Iris pigment epithelial cell (primary cell): Measurements from ENCODE around the gene FAAP20.
A peak's percentile ranks its signal among the peaks of the same experiment; 100 is the strongest.
"Not testable (repeated sequence)": the region's sequence is repeated elsewhere in the genome, so short reads cannot be mapped to it uniquely, and the experiment has no call there.

Experiments
- DNase-seq: peaks from one replicate; pipeline ENCODE4 v3.0.0-alpha.2; 2011; ENCODE audit warnings: low read depth

The FAAP20 gene

DNA sequence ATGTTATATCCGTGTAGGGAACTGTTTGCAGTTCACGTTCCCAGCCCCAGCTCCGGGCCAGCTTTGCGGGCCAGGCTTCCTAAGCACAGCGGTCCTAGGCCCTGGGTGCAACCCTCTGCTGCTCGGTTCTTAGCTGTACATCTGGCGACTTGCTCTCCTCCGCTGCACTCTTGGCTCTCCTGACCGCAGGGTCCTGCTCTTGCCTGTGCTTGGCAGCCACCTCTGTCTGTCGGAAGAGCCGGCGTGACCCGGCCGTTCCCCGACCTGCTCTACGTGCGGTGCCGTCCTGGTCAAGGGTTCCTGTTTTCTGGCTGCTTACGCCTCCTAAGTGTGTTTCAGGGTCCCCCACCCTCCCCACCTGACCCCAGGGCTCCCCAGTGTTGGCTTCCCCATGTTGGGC lies 36.7 kb downstream of the FAAP20 start:
- no peak for DNase-seq

DNA sequence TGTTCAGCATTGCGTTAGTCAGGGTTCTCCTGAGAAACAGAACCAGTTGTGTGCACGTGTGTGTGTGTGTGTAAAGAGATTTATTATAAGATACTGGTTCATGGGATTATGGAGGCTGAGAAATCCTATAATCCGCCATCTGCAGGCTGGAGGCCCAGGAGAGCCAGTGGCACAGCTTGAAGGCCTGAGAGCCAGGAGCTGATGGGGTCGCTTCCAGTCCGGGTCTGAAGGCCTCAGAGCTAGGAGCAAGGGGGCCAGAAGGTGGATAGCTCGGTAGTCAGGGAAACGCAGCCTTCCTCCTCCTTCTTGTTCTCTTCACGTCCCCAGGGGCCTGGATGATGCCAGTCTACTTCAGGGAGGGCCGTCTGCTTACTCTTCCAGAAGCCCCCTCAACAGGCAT lies 37.7 kb downstream of the FAAP20 start:
- DNase-seq = no peak

DNA sequence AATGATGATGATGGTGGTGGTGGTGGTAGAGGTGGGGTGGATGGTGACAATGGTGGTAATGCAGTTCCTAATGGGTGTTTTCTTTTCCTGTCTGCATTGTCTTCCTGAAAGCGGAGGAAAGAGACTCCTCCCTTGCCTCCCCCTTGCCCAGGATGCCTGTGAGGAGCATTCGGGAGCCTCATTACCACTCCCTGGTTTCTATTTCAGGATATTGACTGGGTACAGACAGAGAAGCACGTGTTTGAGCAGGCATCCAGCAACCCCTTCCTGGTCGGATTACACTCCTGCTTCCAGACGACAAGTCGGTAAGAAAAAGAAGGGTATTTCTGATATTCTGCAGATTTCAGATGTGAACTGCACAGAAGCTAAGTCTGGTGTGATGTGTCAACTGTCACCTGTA lies 38.8 kb downstream of the FAAP20 start:
- DNase-seq = no peak

DNA sequence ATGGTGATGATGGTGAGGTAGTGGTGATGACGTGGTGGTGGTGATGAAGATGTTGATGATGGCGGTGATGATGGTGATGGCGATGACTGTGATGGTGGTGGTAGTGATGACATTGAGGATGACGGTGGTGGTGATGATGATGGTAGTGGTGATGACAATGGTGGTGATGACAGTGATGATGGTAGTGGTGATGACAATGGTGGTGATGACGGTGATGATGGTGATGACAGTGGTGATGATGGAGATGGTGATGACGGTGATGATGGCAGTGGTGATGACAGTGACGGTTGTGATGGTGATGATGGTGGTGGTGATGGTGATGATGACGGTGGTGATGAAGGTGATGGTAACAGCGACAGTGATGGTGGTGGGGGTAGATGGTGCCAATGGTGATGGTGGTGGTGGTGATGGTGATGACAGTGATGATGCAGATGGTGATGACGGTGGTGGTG lies 39.4 kb downstream of the FAAP20 start:
- no peak for DNase-seq

DNA sequence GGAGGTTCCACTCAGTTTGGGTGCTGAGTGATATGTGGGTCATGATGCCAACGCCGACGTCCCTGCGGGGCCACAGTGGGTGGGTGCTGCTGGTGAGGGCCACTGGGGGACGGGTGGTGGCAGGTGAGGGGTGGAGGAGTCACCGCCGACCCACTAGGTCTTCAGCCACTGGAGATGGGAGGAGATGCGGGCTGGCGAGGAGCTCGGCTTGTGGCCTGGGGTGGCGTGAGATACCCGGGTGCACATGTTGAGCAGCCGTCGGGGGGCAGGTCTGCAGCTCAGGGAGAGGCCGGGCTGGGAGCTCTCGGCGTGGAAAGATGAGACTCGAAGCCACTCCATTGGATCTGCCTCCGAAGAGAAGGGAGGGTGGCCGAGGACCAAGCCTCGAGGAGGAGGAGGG lies 40.5 kb downstream of the FAAP20 start:
- DNase-seq = no peak

DNA sequence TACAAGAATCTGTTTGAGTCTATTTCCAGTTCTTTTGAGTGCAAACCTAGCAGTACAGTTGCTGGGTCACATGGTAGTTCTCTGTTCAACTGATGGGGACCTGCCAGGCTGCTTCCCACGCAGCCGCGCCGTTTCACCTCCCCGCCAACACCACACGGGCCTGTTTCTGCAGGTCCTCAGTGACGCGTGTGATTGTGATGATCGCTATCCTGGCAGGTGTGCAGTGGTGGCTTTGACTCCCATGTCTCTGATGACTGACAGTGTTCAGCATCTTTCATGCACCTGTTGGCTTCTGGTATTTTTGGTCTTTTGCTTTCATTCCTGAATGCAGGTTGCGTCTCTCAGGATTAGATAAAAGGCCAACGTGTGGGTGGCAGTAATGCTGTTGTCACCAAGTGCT lies 41.6 kb downstream of the FAAP20 start:
- DNase-seq = no peak

- DNase-seq = peak; percentile 27
Observed at GRCh38 chr1:2151911-2152310, 42.7 kb downstream of the FAAP20 start.

- peak; percentile 65 for DNase-seq
Observed at GRCh38 chr1:2151252-2151651, 43.3 kb downstream of the FAAP20 start.

DNA sequence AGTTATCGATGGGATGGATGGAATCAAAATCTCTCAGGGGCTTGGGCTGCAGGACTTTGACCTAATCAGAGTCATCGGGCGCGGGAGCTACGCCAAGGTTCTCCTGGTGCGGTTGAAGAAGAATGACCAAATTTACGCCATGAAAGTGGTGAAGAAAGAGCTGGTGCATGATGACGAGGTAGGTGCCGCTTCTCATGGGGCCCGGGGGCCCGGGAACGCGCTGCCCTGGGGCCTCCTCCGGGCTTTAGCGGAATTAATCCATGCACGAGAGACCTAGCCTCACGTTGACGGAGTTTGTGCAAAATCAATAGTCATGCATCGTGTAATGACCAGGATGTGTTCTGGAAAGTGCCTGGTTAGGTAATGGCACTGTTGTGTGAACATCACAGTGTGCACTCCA lies 43.8 kb downstream of the FAAP20 start:
- DNase-seq = no peak

GRCh38 chr1:2148691-2149090 lies 45.9 kb downstream of the FAAP20 start:
- no peak for DNase-seq

- not testable (repeated sequence) for DNase-seq
Observed at GRCh38 chr1:2147869-2148268, 46.7 kb downstream of the FAAP20 start.

GRCh38 chr1:2146836-2147517 lies 47.6 kb downstream of the FAAP20 start:
- DNase-seq = no peak

GRCh38 chr1:2145946-2146835 lies 48.4 kb downstream of the FAAP20 start:
- no peak for DNase-seq

DNA sequence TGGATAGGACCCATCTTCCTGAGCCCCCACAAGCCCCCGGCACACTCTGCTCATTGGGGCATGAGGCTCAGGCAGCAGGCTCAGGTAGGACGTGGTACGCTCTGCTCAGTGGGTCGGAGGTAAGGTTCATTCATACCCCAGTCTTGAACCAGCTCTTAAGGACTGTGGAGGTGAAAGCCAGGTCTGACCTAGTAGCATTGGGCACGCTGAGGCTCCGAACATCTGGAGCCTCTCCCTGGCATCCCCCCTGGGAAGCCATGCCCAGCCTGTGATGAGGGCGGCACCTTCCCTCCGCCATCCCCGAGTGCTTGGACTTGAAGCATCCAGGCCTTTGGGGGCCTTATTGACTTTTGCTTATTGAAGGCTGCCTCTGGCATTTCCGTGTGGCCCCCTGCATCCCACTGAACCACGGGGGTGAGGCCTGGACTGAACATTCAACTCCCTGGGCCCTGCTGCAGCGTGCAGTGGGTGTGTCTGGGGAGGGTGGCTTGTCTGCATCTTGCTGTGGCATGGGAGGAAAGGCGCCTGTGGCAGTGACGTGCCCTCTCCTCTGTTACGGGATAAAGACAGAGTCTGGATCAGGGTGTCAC lies 50.0 kb downstream of the FAAP20 start:
- DNase-seq = no peak

DNA sequence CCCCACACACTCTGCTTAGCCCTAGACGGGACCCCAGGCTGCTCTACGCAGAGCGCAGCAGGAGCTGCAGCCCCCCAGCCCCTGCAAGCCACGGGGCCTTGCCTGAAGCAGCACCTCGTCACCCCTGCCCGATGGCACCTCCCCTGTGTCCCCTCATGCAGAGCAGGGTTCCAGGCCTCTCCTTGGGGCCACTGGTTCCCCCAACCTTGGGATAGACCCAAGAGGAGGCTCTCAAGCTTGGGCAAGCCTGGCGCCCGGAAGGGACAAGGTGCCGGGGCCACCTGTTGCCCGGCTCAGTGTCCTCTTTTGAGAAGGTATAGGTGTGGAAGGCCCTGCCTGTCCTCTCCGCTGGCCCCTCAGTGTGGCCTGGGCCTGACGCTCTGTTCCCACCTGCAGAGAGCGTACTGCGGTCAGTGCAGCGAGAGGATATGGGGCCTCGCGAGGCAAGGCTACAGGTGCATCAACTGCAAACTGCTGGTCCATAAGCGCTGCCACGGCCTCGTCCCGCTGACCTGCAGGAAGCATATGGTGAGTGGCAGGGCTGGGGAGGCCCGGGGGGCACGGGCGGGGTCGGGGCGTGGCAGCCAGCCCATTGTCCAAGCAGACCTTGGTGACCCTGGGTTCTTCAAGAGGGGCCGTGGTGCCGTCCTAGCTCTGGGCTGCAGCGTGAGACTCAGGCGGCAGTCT lies 50.6 kb downstream of the FAAP20 start:
- DNase-seq = no peak

DNA sequence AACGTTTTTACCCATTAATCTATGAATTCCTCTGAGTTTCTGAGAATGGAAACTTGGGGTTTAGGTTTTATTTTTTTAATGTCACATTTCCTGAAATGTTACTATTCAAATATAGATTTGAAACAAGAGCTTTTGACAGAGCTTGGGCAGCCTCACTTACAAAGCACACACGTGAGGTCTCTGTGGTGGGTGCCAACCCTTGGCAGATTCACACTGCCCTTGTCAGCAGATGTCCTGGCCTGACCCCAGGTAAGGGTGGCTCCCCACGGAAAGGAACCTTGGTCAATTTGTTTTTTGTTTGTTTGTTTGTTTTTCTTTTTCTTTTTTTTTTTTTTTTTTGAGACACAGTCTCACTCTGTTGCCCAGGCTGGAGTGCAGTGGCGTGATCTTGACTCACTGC lies 53.5 kb downstream of the FAAP20 start:
- no peak for DNase-seq
